Islet of Langerhans (tissue), 1 donor: ENCODE data around the gene LTO1.

Source experiments
- FAIRE-seq: peaks from one replicate; lab custom pipeline; 2011; peaks lifted over from hg19 to GRCh38; lab: Jason Lieb, UNC

Gene LTO1

DNA sequence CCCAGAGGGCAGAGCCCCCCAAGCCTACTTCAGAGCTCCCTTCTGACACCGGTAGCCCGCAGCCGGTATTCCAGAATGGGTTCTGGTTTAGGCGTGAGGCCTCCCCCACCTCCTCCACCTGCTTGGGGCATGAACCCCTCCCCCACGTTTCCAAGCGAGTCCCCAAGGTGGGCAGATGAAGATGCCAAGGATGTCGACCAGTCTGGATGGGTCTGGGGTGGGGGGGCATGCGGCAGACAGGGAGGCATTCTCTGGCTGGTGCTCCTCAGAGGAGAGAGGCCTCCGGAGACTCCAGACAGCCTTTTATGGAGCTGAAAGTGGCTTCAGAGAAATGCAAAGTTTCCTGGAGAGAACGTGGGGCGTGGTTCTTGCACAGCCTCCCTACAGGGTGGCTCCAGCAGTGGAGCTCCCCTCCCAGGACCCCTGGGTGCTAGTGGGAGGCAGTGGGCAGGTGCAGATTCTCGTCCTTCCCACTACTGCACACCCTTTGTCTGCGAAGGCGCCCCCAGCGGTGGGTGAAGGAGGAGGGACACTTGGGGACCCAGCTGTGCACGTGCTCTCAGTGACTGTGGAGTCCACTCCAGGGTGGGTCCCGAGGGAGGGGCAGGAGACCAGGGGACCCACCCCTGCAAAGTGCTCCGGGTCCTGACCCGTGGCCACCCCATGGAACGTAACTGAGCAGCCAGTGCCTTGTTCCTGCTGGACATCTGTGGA is 30.0 kb downstream of the LTO1 start:
- FAIRE-seq = no peak

DNA sequence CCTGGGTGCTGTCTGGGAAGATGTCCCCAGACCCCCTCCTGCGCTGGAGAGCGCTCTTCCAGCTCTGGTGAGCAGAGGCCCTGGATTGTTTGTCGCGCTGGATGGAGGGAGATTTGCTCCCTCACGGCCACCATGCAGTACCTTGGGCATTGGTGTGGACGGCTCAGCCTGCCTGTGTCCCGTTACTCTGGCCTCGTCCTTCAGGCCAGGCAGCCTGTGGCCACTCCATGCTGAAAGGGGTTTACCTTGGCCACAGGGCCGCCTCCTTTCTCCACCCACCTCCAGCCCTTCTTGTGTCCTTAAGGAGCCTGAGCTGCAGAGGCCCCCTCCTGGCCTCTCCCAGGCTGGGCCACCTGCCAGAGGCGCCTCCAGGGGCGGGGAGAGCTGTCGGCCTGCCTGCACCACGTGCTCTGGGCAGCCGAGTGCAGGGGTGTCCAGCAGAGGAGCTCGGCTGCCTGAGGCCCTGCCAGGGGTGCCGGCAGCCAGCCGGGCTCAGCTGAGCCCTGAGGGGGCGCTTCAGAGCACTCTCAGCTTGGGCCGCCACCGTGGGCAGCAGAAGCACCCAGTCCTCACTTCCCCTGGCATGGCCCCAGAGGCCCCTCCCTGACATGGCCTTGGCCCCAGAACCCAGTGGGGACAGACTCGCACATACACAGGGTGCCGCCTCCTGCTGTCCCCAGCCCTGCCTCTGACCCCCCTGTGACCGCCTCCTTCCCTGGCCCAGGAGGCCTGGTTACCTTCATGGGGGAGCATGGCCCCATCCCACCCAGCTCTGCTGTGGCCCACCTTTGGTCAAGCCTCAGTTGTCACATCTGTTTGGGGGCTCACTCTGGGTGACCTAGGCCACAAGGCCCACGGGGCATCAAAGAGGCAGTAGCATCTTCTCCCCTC is 30.8 kb downstream of the LTO1 start:
- FAIRE-seq = no peak

DNA sequence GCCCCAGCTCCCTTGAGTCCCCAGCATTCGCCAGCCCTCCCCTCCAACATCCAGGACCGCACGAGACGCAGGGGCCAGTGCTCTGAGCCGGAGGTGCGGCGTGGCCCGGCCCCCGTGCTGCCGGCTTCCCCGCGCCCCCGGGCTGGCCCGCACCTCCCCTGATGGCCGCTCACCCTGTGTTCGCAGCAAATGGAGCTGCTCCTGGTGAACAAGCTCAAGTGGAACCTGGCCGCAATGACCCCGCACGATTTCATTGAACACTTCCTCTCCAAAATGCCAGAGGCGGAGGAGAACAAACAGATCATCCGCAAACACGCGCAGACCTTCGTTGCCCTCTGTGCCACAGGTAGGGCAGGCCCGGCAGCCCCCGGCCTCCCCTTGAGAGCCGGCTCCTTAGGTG is 31.5 kb downstream of the LTO1 start:
- FAIRE-seq = no peak

DNA sequence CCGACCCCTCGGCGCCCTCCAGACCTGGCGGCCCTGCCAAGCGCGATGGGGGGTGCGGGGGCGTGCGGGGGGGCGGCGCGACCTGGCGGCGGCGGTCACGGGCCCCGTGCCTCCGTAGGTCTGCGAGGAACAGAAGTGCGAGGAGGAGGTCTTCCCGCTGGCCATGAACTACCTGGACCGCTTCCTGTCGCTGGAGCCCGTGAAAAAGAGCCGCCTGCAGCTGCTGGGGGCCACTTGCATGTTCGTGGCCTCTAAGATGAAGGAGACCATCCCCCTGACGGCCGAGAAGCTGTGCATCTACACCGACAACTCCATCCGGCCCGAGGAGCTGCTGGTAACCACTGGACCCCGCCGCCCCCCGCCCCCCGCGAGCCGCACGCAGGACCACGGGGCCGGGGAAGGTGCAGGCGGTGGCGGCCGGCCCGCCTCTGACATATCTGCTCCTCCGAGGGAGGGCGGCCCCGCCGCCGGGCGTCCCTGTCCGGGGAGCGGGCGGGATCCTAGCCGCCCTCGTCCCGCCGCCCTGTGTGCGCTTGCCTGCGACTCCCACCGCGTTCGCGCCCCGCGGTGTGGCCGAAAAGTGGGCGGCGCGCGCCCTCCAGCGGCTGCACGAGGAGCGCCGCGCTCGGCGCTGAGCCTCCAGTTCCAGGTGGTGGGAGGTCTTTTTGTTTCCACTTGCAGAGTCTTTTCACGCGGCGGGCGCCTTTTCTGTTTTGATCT is 32.1 kb downstream of the LTO1 start:
- no peak for FAIRE-seq

DNA sequence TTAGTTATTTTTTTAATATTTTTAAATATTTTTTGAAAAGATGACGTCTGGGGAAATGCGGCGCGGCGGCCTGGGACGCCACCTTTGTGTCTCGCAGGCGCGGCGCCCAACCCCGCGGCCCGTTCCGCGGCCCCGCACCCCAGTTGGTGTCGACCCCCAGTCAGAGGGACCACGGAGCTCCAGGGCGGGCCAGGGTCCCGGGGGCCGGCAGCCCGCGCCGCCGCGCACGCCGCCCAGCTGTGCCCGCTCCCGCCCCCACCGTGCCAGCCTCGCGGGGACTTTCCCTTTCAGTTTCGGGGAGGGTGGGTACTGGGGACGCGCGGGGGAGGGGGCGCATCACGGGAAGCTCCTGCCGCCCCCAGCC is 32.6 kb downstream of the LTO1 start:
- no peak for FAIRE-seq

DNA sequence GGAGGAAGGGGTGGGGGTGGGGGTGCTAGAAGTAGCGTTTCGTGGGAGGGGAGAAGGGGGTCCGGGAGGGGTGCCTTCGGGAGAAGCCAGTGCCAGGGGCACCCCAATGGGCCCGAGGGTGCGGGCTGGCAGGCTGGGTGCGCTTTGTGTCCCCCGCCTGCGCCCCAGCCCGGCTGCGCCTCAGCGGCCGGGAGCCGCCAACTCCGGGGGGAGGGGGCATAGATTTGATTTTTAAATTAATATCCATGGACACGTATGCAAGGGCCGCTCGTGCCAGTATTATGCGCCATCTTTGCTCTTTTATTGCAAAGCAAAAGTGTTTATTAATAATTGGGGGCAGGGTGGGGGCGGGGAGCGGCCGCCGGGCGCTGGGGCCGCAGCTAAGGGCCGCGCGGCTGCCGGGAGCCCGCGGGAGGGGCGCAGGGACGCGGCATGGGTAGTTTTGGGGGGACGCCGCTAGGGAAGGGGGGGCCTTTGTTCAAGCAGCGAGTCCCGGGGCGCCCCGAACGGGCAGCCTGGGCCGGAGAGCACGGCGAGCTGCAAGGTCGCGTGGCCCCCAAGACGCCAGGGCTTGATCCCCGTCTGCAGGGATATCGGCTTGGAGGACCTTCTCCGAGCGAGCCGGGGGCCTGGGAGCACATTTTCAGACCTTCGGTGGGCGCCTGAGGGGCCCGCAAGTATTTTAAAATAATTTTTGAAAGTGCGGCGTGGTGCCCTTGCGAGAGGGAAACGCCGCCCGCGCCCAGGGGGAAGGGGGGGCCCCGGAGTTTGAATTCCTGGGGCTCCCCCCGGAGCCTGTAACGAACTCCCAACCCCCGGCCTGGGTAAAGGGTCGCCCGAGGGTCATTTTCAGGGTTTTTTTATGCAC is 33.2 kb downstream of the LTO1 start:
- no peak for FAIRE-seq

DNA sequence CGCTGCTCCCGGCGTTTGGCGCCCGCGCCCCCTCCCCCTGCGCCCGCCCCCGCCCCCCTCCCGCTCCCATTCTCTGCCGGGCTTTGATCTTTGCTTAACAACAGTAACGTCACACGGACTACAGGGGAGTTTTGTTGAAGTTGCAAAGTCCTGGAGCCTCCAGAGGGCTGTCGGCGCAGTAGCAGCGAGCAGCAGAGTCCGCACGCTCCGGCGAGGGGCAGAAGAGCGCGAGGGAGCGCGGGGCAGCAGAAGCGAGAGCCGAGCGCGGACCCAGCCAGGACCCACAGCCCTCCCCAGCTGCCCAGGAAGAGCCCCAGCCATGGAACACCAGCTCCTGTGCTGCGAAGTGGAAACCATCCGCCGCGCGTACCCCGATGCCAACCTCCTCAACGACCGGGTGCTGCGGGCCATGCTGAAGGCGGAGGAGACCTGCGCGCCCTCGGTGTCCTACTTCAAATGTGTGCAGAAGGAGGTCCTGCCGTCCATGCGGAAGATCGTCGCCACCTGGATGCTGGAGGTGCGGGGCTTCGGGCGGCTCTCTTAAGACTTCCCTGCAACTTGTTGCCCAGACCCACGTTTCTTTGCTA is 34.1 kb downstream of the LTO1 start, which contains the start of gene CCND1:
CCND1 (plus strand) TSS at position 162 of the 587 bp plus-strand sequence; CDS start at position 320, 158 bp downstream.
- no peak for FAIRE-seq

DNA sequence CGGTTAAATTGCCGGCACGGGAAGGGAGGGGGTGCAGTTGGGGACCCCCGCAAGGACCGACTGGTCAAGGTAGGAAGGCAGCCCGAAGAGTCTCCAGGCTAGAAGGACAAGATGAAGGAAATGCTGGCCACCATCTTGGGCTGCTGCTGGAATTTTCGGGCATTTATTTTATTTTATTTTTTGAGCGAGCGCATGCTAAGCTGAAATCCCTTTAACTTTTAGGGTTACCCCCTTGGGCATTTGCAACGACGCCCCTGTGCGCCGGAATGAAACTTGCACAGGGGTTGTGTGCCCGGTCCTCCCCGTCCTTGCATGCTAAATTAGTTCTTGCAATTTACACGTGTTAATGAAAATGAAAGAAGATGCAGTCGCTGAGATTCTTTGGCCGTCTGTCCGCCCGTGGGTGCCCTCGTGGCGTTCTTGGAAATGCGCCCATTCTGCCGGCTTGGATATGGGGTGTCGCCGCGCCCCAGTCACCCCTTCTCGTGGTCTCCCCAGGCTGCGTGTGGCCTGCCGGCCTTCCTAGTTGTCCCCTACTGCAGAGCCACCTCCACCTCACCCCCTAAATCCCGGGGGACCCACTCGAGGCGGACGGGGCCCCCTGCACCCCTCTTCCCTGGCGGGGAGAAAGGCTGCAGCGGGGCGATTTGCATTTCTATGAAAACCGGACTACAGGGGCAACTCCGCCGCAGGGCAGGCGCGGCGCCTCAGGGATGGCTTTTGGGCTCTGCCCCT is 34.7 kb downstream of the LTO1 start:
- no peak for FAIRE-seq

DNA sequence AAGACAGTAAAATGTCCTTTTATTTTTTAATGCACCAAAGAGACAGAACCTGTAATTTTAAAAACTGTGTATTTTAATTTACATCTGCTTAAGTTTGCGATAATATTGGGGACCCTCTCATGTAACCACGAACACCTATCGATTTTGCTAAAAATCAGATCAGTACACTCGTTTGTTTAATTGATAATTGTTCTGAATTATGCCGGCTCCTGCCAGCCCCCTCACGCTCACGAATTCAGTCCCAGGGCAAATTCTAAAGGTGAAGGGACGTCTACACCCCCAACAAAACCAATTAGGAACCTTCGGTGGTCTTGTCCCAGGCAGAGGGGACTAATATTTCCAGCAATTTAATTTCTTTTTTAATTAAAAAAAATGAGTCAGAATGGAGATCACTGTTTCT is 35.3 kb downstream of the LTO1 start:
- no peak for FAIRE-seq

DNA sequence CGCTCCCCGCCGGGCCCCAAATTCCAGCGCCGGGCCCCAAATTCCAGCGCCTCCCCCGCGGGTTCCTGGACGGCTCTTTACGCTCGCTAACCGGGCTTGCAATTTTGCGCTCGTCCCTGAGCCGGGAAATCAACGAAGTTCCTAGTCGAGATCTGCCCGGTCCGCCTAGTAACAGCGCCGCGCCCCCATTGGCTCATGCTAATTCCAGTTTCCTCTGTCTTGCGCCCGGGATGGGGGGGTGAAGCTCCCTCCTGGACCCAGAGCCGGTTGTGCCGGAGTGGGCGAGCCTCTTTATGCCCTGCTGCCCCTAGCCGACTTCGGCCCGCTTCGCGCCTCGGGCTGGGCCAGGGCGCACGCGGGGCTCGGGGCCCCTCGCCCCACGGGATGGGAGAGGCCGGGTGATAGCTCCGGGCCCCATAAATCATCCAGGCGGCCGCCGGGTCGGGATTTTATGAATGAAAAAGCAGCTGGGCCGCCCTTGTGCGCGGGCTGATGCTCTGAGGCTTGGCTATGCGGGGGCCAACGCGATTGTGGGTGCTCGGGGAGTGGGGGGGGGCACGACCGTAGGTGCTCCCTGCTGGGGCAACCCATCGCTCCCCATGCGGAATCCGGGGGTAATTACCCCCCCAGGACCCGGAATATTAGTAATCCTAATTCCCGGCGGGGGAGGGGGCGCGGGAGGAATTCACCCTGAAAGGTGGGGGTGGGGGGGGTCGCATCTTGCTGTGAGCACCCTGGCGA is 36.0 kb downstream of the LTO1 start:
- no peak for FAIRE-seq

DNA sequence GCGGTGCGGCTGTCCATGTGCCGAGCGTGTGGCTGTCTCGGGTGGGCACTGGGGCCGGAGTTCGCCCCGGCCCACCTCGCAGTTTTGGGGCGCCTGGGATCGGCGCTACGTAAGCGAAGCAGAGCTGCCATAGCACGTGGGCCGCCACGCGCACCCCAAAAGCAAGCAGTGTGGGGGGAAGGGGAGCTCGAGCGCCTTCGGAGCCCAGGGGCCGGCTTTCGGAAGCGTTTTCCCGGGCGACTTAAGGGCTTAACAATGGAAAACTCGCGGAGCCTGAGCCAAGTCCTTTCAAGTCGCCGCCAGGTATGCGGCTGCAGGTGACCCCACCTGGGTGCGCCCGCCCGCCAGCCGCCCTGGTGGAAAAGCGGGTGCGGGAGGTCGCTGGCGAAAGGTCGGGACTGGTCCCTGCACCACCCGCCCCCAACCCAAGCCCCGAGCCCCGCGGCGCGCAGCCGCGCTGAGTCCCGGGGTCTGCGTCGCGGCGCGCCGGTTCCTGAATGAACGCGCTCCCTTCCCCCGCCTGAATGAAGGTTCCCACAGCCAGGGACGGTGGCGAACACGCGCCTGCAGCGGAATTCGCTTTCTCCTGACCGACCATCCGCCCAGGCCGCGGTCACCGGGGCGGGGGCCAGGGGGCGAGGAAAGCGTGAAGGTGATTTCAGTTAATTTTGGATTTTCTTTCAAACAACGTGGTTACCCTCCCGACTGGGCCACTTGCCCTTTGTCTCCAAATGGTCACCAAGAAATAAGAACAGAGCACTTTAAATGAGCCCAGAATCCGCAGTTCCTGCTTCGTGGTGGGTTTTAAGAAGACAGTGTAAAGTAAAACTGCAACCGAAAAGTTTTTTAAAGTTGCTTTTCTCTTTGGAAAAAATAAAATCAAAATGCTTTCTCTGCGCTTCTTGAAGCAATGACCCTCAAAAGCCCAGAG is 36.9 kb downstream of the LTO1 start:
- no peak for FAIRE-seq

DNA sequence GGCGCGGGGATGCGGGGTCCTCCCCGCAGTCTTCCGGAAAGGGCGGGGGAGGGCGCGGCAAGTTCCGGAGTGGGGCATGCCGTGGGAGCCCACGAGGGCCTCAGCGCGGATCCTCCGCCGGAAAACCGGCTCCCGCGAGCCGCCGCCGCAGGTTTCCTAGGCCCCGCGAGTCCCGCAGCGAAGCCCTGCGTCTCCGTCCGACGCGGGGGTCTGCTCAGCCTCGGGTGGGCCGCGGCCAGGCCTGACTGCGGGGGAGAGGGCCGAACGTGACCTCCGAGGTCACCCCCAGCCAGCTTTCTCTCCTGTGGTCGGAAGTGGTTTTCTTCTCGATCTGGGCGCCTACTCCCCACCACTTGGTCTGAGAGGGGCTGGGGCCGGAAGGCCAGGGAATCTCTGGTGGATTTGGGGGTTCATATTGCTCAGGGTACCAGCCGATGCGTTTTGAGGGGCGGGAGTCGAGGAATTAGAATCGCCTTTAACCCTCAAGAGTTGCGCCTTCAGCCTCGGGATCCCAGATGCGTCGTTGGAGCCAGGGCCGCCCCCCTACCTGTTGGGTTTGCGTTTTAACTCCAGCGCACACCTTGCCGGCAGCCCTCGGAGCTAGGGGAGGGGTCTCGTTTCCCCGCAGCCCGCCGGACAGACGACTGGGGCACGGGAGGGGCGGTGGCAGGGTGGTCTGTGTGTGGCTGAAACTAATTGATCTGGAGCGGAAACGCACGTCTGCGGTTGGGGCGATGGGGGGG is 37.8 kb downstream of the LTO1 start:
- no peak for FAIRE-seq

DNA sequence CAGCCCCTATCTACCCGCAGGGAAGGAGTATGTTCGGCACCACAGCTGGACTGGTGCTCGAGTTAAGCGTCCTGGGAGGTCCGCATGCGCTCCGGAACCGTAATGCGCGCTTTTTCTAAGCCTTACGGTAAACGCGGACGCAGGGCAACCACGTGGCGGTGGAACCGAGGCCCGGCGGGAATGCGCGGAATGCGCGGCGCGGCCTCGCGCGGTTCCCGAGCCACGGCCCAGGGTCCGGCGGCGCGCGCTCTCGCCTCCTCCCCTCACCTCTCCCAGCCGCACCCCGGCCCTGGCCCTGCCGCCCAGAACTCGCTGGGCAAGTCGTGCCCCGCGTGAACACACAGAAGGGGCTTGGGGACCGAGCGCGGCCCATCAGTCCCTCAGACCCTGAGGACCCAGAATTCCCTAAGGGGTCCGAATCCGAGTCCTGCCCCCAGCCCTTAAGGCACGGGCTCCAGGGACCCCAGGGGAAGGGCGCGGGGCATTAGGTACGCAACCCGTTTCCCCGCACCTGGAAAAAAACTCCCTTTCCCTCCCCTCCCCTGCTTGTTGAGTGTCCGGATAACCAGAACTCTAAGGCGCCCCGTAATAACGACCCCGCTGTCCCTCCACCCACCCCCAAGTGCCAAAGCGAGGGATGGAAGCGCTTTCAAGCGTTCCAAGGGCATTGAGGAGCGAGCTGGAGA is 38.5 kb downstream of the LTO1 start:
- no peak for FAIRE-seq

DNA sequence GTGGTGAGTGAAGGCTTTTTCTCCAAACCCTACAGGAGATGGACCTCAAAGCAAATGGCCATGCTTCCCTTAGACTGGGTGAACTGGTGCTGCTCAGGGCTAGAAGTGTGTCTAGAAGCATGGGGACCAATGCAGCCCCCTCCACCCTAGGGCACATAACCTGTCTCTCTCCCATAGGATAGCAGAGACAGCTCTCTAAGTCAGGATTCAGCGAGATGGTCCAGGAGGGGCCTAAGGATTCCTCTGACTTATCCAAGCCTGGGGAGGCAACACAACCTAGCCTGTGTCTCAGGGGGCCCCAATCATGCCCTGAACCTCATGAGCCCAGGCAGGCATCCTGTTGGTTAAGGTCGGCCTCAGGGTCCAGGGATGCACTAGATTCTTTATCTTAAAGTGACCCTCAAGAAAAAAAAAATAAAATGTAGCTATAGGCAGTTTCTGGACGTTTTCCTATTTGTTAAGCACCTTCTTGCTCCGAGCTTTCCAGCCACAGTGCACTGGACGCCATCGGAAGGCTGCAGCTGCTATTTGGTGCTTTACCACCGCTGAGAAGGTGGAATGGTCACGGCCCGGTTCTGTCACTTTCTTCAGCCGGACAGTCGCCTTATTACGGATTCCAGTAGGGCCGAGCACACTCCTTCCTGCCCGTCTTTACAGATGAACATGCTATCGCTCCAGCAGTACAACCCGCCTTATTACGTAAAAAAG is 39.2 kb downstream of the LTO1 start:
- FAIRE-seq = no peak

DNA sequence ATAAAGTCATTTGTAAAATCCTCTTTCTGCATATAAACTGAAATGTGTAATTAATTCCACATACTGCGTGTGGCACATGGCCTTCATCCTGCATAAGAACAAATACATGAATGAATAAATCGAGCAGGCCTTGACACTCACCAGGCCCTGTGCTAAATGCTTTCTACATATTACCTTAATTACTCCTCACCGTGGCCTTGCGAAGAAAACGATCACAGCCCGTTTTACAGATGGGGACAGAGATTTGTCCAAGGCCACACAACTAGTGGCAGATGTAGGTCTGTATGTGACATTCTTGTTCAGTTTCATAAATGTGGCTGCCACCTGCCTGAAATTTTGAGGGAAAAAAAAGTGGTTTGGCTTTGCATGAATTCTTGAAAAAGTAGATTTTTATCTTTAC is 40.0 kb downstream of the LTO1 start:
- no peak for FAIRE-seq

DNA sequence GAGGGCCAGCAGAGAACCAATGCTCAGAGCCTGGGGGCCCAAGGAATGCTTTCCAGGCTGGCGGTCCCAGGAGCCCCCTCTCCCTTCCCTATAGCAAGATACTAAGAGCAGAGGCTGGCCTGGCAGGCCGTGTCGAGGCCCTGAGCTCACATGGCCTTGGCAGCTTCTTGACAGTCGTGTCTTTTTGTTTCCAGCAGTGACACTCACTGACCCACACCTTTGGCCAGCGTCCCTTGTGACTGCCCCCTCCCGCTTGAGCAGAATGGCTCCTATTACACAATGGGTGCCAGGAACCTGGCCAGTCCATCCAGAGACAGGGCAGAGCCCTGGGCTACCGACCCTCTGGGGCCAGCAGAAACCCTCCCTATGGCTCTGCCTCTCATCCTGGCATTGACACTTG is 40.6 kb downstream of the LTO1 start:
- no peak for FAIRE-seq

DNA sequence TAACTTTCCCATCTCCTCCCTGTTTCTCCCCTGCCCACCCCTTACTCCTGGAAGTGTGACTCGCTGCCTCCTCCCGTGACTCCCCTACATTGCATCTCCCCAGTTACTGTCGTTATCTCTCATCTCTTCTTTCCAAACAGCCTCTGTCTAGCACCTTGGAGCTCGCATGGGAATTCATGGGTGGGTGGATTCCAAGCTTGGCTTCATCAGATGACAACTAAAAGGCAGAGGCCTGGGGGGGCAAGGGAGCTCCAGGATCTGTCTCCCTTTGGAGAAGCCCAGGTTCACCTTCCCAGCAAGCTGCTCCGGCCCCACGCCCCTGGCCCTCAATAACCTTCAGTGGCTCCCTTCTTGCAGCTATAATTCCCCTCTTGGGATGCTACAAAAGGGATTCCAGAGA is 41.1 kb downstream of the LTO1 start:
- FAIRE-seq = no peak
